ENCODE results near the gene MEGF6.

MEGF6 gene

DNA sequence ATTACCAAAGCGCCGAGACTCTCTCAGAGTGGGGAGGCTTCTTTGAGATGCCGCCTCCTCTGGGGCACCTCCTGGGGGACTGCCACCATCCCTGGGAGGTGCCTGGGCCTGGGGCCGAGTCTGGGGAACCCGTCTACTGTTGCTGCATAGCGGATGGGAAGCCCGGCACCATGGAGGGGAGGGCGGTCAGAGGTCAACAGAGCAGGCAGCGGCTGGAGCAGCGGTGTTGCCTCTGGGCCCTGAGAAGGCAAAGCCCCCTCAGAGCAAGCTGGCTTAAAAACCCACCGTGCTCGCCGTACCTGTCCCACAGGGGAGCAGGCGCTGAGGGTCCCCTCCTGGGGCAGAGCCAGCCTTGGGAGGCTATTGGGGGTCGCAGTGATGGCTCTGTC lies 94.8 kb downstream of the MEGF6 start:
- no peak for DNase-seq

DNA sequence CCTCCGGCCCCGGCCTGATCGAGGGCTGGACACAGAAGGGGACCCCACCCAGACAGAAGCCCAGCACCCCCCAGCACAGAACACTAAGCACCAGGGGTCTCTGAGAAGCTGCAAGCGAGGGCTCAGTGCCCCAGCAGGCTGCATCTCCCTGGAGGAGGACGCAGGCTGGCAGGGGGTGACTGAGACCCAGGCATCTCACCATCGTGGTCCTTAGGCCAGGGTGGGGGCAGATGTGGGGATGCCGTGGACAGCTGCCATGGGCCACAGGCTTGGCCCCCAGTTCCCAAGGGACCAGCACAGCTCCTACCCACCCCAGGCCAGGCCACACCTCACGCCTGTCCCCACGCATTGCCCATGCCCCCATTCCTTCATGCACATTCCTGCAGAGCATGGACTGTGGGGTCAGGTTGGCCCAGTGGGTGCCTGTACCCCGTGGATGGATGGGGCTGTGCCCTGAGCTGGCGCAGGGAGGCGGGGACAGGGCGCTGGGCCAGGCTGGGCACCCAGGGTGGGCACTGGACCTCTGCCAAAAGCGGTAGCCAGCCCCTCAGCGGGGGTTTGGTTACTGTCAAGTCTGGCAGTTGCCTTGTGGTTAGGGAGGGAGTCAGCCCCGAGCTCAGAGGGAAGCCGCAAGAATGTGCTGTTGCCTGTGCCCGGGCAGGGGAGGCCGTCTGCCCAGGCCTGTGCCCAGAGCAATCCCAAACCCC lies 95.4 kb downstream of the MEGF6 start:
- DNase-seq, result no peak

DNA sequence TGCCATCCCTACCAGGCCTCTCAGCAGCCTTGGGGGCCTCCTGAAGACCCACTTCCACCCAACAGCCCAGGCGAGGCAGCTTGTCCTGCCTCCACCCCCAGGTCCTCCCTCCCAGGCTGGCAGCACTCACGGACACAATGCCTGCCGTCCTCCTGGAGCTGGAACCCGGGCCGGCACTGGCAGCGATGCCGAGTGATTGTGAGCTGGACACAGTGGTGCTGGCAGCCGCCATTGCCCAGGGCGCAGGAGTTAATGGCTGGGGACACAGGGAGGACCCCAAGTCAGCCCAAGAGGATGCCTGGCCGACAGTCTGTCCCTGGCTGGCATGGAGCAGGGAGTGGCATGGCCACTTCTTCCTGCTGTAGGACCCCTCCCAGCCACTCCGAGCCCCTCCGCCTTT lies 96.0 kb downstream of the MEGF6 start:
- DNase-seq, result no peak

DNA sequence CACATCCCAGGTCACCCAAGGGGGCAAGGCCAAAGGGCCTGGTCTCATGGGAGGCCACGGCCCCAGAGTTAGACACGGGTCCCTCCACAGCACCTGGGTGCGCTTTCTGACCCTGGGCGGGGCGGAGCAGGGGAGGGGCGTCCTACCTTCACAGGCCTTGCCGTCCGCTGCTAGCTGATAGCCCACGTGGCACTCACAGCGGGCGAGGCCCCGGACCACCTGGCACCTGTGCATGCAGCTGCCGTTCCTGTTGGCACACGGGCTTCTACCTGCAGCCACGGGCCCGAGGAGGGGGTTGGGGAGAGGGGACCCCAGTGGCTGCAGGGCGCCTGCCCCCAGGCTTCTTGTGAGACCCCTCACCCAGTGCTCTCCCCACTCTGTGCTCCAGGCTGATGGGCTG lies 96.9 kb downstream of the MEGF6 start:
- DNase-seq, result no peak

DNA sequence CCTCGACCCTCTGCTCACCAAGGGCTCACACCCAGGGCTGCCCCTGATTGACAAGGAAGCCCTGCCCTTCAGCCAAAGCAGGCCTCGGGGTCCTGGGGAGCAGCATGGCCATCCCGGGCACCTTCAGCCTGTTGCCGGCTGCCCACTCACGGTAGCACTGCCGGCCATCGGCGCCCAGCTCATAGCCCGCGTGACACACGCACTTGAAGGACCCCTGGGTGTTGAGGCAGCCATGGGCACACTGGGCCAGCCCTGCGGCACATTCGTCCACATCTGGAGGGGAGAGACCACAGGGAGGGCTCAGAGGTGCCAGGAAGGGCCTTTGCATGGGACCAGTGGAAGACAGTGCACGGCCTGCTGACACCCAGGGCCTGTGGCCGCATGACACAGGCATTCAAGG lies 99.5 kb downstream of the MEGF6 start:
- DNase-seq, result no peak

DNA sequence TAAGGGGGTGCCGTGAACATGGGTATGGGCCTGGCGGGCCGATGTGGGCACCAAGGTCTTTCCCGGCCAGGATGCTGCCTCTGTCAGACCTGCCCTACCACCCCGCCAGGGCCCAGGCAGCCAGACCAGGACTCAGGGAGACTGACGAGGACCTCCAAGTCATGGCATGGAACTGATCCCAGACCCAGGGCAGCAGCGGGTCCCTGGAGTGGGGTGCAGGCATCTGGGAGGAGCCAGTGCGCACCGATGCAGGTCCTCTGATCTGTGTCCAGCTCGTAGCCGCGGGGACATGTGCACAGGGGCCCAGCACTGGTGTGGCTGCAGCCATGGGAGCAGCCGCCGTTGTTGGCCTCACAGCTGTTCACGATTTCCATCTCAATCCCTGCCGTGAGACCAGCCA lies 100.0 kb downstream of the MEGF6 start:
- DNase-seq, result no peak

DNA sequence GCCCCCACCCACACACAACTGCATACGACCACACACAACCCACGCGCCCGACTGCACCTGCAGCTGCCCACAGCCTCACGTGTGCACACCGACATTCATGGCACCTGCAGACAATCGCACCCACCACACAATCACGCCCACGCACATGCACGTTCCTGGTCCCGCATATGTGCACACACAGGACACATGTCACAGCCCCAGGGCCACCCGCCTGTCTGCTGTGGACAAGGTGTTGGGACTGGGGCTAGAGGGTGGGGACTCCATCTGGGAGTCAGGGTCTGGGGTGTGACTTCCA lies 100.4 kb downstream of the MEGF6 start:
- no peak for DNase-seq

DNA sequence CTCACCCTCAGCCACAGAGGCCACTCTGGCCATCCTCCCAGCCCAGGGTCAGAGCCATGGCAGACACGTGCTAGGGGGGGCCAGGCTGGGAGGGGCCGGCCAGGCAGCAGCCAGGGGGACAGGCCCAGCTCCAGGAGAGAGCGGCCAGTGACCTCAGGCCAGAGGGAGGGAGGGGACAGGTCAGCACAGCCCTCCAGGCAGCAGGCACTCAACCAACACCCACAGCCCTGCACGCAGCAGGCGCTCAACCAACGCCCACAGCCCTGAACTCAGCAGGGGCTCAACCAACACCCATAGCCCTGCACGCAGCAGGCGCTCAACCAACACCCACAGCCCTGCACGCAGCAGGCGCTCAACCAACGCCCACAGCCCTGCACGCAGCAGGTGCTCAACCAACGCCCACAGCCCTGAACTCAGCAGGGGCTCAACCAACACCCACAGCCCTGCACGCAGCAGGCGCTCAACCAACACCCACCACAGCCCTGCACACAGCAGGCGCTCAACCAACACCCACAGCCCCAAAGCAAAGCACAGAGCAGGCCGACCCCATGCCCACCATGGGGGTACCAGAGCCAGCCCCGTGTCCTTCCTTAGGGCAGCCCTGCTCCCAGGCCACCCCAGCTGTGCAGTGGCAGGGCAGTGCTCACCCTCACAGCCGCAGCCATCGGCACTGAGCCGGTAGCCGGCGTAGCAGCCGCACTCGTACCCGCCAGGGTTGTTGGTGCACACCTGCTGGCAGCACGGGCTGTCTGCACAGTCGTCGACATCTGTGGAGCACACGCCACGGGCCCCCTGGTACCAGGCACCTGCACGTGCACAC lies 101.0 kb downstream of the MEGF6 start:
- DNase-seq, result no peak

DNA sequence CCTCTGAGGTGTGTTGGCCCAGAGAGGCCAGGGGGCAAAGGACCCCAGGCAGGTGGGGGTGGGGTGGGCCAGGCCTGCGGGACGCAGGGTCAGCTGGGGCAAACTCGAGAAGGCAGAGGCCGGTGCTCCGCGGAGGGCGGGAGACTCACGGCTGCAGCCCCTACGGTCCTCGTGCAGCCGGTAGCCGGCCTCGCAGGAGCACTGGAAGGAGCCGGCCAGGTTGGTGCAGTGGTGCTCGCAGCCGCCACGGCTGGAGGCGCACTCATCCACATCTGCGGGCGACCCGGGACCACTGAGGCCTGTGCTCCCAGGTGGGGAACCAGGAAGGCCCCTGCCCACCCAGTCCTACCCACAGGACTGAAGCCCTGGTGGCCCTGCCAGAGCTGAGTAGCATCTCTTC lies 101.6 kb downstream of the MEGF6 start:
- no peak for DNase-seq

DNA sequence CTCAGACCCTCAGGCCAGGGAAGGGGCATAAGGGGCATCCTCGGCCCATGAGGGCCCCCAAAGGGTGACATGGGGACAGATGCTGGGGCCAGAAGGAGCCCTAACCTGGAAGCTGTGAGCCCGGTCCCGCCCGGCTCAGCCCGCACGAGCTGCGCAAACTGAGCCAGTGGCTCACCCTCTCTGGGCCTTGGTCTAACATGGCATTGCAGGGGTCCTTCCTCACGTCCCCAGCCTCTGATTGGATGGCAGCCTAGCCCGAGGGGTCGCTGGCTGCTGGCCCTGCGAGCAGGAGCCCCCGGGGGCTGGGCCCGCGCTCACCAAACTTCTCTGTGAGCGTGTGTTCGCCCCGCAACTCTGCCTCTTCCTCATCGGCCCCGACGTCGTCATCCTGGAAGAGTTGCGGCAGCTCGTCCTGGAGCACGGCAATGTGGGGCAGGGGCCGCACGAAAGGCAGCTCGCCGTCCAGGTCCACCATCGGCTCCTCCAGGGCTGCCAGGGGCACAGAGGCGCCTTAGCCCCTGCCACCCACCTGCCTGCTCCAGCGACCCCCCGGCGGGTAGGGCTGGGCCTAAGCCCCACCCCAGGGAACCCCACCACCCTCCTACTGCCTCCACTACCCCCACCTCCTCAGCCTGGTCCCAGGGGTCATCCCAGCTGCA lies 102.4 kb downstream of the MEGF6 start:
- no peak for DNase-seq

DNA sequence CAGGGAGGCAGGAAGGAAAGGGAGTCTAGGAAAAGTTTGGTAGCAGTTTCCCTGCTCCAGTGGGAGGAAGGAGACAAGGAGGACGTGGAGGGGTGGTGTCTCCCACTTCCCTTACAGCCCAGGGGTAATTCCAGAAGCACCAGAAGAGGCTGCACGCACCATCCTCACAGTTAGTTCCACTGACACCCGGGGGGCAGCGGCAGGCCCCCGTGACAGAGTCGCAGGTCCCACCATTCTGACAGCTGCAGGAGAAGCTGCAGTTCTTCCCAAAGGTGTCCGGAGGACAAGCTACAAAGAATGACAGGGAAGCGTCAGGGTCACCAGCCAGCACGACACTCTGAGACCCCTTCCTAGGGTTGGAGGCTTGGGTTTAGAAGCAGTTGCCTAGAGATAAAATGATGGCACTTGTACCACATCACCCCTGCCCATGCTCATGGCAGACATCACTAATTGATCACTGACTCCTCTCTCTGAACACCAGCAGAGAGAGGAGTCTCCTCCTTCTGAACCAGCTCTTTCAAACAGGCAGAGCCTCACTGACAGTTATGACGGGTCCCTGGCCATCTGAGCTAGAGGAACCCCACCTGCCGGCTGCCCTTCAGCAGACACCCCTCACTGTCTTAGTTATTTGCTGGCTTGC lies 103.6 kb downstream of the MEGF6 start:
- DNase-seq, result no peak

DNA sequence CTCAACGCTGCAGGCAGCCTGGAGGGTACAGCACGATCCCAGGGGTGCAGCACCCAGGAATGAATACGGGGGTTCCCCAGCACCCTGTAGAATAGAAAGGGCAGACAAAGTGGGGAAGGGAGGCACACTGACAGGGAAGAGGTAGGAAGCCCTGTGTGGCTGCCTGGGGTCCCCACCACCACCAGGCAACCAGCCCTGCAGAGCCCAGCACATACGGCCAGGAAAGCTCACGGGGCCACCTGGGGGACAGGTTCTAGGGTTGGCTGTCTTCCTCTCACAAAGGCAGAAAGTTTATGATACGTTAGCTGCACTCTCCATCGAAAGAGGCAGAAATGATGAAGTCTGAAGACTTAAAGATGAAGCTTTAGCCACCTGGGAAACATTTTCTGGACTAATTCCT lies 104.4 kb downstream of the MEGF6 start:
- no peak for DNase-seq

DNA sequence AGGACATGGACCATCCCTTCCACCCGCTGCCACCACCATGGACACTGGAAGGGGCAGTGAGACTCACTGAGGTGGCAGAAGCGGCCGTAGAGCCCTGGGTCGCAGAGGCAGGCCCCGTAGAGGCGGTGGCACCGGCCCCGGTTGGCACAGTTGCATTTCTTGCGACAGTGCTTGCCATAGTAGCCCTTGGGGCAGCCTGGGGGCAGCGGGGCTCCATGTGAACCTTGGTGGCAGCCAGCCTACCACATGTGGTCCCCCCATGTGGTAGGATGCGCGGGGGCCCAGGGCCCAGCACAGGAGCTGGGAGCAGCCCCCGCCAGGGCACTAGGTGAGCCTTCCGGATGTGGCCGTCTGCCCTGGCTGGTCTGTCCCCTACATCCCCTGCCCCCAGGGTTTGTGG lies 105.3 kb downstream of the MEGF6 start:
- no peak for DNase-seq

DNA sequence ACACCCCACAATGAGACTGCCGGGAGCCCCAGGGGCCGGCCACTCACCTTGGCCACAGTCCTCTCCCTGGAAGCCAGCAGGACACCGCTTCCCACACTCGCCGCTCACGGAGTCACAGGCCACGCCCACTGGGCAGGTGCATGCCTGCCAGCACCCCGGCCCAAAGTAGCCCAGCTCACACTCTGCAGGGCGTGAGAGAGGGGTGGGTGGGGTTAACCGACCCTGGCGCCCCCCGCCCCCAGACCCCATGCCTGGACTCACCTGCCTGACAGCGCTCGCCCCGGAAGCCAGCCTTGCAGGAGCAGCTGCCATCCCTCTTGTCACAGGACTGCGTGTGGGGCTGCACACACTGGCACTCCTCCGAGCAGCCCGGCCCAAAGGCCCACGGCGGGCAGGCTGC lies 106.1 kb downstream of the MEGF6 start:
- DNase-seq, result no peak

DNA sequence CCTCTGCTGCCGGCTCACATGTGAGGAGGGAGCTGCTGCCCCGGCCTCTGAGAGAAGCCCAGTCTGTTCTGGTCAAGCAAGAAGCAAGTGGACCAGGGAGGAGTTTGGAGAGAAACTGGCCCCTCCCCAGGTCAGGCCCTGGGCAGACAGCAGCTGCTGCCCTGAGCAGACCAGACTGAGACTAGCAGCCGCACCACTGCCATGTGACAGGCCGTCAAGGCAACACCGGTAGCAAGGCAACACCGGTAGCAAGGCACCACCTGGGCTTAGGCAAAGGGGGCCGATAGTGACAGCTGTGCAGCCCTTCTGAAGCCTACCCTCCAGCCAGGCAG lies 106.5 kb downstream of the MEGF6 start:
- DNase-seq, result no peak

DNA sequence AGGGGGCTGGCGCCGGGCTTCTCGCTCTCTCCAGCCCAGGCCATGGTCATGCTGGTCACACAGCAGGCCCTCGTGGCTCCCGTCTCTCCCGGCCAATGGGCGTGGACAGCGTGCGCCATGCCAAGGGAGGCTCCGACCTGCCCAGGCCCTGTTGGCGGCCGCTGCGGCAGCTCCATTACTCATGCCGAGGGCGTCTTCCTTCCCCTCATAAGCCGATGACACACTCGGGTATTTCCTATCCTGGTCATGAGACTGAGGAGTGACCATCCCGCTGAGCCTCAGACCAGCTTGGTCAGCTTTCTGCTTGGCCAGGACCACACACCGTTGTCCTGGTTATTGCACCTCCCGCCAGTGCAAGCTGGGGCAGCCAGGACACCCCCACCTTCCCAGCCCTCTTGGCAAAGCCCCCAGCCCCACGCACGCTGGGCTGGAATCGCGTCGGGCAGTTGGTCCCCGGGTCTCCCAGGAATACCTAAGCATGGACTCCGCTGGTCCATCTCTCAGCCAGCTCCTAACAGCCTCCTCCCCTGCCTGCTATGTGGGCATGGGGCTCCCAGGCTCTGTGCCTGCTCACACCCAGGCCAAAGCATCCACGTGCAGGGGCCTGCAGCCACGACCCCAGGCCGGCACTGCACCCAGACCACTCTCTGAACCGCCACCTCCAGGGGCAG lies 107.0 kb downstream of the MEGF6 start:
- no peak for DNase-seq

DNA sequence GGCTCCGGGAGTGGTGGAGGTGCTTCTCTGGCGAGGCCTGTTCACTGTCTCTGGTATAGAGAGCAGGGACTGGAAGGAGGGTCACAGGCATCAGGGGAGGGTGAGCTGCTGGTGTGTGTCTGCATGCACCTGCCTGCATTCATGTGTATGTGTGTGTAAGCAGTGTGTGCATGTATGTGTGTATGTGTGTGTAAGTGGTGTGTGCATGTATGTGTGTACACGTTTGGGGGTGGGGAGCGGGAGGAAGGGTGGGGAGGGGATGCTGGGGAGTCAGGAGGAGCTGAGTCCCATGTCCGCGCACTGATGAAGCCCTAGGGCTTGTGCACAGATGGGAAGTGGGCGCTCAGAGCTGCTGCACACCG lies 107.8 kb downstream of the MEGF6 start:
- no peak for DNase-seq

DNA sequence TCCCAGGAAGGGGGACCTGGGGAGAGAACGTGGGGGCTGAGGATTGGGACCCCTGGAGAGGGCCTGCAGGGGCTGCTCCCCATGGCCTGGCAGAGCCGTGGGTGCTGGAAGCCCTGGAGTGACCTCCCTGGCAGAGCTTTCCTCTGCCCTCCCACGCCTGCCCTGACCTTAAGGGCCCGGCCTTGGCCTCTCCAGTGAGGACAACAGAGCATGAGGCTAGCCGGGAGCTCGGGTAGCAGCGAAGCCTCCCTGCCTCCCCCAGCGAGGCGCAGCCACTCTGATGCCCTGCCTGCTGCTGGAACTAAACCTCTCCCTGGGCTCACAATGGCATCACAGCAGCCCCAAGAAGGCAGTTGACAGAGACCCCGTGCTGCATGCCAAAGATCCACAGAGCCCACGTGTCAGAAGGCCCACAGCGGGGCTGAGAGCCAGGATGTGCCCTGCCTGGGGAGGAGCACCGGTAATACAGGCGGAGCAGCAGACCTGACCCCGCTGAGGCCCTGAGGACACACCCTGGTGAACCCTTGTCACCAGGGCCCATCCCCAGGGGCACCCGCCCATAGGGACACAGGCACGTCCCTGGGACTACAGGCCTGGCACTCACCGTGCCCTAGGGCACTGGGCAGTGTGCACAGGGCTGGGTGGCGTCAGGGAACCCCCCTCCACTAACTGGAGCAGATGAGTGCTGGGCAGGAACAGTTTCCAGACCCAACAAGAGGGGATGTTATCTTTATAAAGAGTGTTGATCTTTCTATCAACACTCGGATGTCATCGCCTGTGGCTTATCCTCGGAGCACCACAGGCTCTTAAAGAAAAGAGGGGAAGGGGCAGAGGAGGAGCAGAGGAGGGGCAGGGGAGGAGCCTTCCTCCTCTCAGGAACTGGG lies 108.4 kb downstream of the MEGF6 start:
- no peak for DNase-seq

DNA sequence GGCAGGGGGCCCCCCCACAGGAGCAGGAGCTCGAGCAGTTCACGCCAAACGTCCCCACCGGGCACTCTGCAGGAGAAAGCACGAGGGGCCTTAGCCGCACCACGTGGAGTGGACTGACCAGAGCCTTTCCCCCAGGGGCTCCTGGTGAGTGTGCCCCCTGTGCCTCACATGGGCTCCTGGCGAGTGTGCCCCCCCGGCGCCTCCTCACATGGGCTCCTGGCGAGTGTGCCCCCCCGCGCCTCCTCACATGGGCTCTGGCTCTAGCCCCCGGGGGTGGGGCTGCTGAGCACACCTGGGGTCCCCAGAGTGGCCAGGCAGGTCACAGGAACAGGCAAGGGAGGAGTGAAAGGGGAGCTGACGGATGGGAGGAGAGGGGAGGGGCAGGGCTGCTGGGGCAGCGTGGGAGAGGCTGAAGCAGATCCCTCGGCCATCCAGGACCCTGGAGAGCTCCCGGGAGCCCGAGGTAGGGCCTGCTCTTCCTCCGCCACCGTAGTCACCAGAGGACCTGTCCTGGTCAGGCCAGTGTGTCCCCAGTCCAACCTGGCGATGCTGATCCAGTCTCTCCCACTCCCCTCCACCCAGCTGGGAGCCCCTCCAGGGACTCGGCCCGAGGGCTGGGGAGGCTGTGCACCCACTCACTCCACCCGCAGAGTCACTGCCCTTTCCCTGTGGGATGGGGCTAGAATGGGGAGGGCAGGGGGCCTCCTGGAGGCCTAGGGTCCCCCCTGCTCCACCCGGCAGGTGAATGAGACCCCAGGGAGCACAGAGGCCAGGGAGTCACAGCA lies 109.3 kb downstream of the MEGF6 start:
- DNase-seq, result peak in 1 of 2 donors; percentile 38

DNA sequence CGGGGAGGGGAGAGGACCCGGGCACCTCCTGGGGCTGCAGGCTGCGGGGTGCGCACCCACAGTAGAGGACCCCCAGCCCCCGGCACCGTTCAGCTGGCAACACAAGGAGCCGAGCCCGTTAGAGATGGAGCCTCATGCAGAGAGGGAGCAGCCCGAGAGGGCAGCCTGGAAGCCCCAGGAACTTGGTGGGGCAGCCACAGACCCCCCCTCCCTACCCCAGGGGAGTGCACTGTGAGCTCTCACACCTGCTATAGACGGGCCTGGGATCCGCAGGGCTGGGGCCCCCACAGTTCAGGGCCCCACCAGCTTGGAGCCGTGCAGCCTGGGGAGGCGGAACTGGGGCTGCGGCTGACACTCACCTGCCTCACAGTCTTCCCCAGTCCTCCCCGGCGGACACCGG lies 109.9 kb downstream of the MEGF6 start:
- DNase-seq, result no peak

DNA sequence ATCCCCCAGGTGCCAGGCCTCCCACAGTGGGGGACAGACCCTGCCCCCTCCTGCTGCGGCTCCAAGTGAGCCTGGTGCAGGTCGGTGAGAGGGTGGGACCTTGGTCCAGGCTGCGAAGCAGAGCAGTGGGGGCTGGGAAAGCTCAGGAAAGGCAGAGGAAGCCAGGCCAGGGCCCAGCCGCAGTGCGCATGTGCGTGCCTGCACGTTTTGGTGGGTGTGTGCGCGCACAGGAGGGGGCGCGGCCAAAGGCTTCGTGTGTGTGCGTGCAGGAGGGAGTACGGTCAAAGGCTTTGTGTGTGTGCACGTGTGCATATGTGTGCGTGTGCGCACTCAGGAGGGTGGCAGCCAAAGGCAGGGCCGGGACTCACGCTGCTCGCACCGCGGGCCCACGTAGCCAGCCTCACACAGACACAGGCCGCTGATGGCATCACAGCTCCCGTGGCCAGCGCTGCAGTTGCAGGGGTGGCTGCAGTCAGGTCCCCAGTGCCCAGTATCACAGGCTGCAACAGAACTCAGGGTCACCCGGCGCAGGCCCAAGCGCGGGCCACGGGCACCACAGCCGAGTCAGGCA lies 111.0 kb downstream of the MEGF6 start:
- DNase-seq, result no peak
